GM18499 (cell line): ENCODE results near the gene PPIF.
"Not testable (repeated sequence)": the region's sequence is repeated elsewhere in the genome, so short reads cannot be mapped to it uniquely, and the experiment has no call there.

Experiments
- ATAC-seq: cut with Tn5 transposase; IDR thresholded peaks from one replicate; pipeline ENCODE4 v1.9.1; 2021; ENCODE audit warnings: moderate number of reproducible peaks; ENCODE audit not compliant: insufficient read depth, unreplicated experiment

PPIF gene

DNA sequence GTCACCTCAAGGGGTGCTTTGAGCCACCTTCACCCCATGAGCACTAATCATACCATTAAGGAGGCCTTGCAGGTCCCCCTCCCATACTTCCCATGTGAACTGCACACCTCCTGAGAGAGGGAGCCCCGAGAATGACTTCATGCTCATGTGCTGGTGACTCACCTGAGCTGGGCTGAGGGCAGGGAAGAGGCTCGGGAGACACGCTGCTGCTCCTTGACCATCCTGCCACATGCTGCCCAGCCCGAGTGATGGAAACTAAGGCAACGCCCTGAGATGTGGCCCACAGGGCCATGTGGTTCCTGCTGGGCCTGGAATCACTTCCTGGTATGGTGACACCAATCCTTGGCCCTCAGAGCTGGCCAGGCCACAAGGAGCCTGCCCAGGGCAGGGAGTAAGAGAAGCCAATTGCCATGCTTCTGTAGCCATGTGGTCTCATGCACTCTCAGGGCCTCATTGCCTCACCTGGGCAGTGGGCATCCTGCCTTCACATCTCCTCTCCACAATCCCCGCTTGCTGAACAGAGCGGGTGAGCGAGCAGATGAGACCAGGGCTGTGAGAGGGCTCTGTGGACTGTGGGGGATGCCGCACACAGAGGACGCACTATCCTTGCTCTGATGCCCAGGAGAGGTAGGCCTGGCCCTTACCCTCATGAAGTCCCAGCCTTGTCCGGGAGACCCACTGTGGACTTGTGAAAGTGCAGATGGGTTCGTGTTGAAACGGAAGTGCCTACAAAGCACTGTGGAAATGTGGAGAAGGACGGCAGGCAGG is 18.3 kb upstream of the PPIF start:
- ATAC-seq = no peak

DNA sequence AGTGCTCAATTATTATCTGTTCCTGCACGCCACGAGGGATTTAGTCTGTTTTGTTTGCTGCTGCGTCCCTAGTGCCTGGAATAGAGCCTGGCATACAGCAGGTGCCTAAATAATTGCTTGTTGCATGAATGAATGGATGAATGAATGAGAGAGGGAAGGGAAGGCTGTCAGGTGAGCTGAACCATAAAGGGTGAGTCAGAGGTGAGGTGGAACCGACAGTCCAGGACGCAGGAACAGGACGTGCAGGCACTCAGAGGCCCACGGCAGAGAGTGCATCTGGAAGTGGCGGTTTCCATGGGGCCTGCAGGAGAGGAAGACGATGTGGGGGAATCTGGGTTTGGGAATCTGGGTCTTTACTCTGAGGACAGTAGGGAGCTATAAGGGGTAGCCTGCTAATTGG is 17.7 kb upstream of the PPIF start:
- no peak for ATAC-seq

DNA sequence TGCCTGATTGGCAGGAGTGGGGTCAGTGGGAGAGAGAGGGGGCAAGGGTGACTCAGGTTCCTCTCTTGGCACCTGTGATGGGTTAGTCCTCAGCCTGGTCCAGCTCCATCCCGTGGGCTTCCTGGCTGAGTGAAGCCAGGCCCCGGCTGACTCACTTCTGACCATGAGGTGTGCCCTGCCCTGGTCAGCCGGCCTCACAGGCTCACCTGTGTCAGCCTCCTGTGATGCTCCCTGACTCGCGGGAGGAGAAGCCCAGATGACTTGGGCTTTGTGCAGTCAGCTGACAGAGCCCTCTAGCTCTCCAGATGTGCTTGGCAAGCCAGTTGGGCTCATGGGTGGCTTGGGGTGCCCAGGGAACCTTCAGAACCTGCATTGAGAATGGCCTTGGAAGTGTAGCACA is 16.0 kb upstream of the PPIF start:
- no peak for ATAC-seq

DNA sequence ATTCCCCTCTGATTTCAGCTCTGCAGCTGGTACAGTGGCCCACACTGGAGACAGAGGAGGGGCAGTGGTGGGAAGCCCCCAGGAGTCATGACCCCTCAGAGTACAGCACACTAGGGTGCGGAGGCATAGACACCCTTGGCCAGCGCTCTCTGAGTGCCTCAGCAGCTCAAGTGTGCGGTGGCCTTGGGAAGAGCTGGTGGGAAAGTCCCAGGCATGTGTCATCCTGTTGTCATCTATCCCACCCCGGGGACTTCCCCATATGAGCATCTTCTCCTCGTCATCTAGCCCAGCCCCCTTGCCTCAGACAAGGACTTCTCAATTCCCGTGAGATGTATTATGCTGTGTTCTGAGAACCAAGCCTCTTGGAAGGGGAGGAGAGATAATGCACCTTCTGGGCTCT is 15.6 kb upstream of the PPIF start:
- ATAC-seq = peak; percentile 76

DNA sequence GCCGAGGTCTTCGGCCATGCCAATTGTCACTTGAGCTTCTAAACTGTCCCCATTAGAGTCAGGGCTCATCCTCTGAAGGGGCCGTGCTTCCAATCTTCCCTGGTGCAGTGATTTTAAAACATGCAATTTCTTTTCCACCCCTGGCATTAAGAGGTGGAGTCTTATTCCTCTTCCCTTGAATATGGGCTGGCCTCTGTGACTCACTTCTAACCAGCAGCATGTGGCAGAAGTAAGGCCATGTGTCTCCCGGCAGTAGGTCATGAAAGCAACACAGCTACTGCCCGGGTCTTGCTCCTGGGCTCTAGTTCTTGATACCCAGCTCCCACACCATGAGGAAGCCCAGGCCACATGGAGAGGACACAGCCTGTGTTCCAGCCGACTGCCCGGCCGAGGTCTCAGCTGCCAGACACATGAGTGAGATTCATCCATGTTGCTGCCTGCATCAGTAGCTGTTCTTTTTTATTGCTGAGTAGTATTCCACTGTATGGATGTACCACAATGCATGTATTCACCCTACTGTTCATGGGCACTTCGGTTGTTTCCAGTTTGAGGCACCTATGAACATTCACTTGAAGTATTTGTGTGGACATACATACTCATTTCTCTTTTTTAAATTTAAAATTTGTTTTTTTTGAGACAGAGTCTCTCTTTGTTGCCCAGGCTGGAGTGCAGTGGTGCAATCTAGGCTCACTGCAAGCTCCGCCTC is 14.5 kb upstream of the PPIF start:
- ATAC-seq = not testable (repeated sequence)

DNA sequence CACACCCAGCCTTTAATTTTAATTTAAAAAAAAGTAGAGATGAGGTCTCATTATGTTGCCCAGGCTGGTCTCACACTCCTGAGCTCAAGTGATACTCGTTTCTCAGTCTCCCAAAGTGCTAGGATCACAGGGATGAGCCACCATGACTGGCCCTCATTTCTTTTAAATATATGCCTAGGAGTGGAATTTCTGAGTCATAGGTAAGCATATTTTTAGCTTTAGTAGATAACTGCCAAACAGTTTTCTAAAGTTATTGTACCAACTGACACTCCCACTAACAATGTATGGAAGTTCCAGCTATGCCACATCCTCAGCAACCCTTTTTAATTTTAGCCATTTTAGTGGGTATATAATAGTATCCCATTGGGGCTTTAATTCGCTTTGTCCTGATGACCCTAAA is 13.8 kb upstream of the PPIF start:
- ATAC-seq = no peak

DNA sequence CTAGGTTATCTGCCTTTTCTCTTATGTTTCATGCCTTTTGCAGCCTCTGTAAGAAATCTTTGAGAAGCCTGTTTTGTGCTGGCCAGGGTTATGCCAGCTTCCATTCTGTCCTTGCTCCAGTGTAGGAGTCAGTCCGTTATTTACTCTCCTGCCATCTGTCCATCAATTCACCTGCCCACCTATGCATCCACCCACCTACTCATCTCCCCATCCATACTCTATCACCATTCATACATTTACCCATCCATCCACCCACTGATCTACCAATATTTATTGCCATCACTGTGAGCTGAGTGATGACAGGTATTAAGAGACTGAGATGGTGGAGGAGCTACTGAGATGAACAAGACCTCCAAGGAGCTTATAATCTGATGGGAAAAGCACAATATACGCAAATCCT is 12.7 kb upstream of the PPIF start:
- no peak for ATAC-seq

DNA sequence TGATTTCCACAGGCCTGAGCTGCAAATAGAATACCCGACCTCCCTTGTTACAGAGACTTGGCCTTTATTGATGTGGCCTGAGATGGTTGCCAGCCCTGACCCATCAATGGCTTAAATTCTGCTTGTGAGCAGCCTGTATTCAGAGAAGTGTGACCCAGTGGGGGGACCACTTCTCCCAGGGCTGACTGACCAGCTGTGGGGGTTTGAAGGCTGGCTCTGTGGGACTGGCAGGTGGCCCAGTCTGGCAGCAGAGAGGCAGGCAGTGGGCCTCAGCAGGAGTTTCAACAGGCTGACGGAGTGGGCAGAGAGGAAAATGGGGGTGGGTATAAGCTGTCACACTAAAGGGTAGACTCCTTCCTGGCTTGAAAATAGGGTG is 12.2 kb upstream of the PPIF start:
- ATAC-seq = no peak

DNA sequence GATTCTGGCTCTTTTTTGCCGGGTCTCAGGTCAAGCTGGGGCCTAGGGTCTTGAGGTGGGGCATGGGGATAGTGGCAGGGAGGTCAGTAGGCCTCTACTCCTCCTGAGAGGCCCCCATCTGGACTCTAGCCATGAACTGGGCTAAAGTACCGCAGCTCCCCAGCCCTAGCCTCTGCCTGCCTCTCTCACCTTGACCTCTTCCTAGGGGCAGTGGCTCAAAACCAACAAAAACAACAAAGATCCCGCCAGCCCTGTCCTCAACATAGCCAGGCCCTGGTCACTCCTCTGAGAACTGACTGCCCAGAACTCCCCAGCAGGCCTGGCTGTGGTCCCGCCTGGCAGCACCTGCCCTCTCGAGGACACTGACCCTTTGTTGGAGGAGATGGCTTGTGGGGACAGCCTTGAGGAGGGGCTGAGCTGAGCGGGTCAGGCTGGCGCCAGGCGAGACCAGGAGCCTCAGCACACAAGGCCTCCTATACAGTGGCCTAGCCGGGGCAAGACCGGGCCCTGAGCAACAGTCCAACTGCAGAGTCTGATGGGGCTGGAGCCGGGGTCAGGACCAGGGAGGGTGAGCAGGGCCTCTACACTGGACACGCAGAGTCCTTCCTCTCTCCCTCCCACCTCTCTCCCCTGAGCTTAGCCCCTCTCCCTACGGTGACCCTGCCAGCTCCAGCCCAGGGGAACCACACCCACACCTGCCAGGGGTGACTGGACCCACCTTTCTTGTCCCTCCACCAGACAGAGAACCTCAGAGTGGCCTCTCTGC is 11.6 kb upstream of the PPIF start:
- no peak for ATAC-seq

DNA sequence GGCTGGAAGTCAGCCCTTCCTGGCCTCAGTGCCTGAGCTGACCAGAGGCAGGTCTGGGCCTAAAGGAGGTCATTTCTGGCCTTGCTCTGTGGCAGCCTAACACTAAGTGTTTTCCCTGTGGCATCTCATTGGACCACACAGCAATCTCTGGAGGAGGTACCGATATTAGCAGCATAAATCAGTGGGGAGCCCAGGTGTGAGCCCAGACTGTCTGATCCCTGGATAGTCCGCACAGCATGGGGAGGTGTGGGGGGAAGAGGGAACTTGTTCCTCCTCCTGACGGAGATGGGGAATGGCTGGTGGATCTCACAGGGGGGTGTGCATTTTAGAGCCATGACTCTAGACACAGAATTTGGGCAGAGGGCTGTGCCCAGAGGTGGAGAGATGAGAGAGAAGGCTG is 11.0 kb upstream of the PPIF start:
- no peak for ATAC-seq

DNA sequence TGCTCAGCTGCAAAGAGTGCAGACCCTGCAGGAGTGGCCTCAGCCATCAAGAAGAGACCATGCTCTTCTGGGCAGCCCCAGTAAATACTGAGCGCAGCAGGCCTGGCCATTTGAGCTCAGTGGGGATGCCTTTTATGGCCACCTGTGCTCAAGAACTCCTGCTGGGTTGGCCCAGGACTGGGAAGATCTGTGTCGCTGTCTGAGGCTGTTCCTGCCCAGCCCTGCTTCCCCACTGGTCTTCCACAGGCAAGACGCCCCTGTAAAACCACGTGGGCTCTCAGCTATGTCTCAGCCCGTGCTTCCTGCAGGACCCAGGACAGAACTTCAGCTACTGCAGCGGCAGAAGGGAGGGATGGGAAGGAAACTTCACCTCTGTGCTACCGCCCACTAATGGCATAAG is 10.5 kb upstream of the PPIF start:
- no peak for ATAC-seq

DNA sequence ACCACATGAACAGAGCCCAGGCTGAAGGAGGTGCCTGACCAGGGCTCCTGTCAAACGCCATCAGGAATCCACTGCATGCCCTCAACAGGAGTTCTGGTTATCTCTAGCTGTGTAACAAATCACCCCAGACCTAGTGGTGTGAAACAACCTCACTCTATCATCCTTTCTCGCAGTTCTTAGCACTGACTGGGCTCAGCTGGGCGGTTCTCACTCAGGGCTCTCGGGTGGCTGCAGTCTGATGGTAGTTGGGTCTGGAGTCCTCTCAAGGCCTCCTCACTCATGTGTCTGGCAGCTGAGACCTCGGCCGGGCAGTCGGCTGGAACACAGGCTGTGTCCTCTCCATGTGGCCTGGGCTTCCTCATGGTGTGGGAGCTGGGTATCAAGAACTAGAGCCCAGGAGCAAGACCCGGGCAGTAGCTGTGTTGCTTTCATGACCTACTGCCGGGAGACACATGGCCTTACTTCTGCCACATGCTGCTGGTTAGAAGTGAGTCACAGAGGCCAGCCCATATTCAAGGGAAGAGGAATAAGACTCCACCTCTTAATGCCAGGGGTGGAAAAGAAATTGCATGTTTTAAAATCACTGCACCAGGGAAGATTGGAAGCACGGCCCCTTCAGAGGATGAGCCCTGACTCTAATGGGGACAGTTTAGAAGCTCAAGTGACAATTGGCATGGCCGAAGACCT is 9.3 kb upstream of the PPIF start:
- not testable (repeated sequence) for ATAC-seq

DNA sequence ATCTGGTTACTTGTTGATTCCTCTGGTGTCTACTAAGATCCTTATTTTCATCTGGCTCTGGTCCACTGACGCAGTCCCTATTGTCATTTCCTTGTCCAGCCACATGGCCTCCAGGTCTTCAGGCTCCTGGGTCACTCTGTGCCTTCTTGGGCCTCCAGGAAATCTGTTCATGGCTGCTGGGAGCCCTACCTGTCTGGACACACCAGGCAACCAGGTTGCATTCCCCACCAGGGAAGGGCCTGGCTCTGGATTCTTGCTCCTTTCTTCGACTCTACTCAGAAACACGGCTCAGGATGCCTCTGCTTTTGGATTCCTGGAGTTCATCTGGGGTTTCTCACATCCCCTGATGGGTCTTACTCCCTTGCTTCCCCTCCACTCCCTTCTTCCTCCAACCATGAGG is 8.0 kb upstream of the PPIF start:
- no peak for ATAC-seq

DNA sequence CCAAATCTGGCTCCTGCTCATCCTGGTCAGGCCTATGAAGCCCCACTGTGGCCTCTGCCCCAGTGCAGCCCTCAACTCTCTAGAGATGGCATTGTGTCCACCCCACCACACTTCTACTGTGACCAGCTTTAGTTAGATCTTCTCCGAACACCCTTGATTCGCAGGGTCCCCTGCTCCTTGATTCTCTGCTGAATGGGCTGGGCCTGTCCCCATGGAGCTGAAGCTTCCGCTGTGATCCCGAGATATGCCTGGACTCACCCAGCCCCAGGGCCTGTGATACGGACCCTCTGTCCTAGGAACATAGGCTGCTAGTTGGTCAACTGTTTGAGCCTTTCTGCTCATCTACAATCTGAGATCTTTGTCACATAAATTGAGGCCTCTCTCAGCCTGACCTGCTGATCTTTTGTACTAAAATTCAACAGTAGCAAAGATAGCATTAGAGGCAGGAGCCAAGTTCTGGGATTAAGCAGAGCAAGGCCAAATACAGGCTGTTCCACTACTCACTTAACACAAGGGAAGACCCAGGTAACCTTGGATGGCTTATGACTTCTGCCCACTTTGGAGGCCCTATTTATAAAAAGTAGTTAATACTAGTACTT is 6.5 kb upstream of the PPIF start:
- no peak for ATAC-seq

DNA sequence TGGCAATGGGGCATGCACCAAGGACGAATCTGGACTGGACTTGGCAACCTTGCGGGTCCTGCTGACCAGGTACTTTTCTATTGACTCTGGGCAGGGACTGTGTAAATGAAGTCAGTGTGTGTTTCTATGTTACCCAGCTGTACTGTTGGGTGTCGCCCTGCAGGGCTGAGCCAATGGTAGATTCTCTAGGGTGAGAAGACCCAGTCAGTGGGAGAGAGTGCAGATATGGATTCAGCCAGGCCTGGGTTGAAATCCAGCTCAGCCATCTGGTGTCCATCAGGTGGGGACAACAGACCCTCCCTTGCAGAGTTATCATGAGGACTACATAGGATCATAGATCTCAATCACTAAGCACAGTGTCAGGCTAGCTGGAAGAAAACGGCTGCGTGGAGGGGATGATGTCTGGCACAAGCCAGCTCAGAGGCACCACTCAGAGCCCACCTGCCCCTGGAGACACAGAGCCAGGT is 4.9 kb upstream of the PPIF start:
- no peak for ATAC-seq

DNA sequence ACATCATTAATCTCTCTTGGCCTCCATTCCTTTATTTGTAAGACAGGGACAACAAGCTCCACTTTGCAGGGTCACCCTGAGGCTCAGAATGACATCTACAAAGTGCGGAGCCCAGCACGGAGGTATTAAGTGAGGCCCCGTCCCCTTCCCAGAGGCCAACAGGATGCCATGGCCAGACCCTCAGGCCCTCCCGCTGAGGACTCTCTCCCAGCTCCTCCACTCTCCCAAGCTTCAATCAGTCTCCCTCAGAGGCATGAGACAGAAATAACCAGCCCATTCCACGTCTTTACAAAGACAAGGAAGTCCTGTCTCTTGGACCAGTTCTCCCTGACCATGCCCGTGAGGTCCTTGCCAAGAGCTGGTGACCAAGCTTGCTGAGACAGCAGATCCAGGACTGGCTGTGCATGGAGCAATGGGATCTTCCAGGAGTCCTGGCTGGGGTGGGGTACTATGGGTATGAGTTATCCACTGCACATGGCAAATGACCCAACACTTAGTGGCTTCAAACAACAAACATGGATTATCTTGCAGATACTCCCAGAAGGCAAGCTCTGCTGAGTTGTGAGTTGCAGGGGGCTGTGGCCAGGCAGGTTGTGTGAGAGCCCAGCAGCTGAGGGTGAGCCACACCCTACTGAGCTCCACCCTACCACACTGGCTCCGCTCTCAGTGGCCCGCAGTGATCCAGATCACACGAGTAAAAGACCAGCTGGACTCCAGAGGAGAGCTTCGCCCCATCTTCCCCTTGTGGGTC is 4.3 kb upstream of the PPIF start:
- ATAC-seq = no peak

DNA sequence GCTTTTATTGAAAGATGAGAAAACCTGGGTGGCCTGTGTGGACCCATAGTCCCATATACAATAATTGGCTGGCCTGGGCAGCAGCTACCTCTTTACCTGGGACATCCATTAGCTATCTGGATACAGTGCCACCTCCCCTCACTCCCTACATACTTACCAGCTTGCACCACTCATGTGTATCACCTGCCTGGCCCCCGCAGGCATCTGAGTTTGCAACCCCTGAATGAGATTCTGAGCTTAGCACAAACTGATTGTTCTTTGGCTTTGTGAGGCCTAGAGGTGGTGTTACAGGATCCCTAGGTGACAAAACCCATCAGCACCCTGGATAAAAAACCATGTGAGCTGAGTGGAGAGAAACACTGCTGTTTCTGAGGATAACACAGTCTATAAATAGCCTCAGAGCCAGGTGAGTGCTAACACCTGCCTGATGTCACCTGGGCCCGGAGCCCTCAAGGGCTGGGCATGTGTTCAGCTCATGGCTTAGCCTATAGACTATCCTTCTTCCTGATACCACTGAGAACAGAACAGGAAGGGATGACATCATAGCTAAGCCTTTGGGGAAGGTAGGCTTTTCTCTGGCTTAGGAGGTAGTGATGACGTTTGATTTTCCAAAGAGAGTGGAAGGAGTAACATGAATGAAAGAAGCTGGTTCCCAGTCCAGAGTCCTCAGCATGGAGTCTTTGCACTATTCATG is 2.6 kb upstream of the PPIF start:
- no peak for ATAC-seq

DNA sequence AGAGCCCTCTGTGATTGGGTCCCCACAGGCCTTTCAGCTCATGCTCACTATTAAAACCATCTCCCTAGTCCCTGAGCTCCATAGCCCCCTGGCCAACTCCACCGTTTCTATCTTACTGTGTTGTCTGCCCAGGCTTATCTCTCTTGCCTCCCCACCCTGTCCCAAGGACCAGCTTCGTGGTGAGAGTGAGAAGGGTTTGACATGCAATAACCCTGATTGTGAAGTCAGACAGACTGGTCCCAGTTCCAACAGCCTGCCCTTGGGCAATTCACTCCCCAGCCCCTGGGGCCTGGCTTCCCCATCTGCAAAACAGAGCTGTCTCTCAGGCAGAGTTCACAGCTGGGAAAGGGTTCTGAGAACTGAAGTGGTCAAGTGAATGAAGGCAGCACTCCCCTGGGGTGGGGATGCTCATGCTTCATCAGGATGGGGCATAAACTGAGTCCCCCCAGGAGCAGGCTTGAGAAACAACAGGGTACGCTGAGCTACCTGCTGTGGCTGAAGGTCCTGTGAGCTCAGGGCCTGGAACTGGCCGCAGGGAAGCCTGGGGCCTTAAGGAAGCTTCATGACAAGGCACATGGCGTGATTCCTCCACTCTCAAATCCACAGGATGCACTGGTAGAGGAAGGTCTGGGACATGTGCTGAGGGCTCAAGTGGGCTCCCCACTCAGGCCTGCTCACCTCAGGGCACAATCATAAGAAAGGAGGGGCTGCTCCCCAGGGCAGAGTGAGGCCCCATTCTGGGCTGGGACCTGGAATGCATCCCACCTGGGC is 1.8 kb upstream of the PPIF start:
- no peak for ATAC-seq
